Keratinocyte (primary cell): Measurements from ENCODE around the gene IFIT2.
"Not testable (repeated sequence)": the region's sequence is repeated elsewhere in the genome, so short reads cannot be mapped to it uniquely, and the experiment has no call there.

Experiments used
- CTCF ChIP-seq, 3 experiments: IDR thresholded peaks in 1 of 3; conservative IDR thresholded peaks in 1 of 3; optimal IDR thresholded peaks in 1 of 3; 2 replicates in 2 of 3; 3 replicates in 1 of 3; pipeline versions ENCODE3 to v1.5.1; 2011; ENCODE audit warnings: low read length in 3 of 3, mild to moderate bottlenecking in 3 of 3, moderate library complexity in 2 of 3, control low read depth in 1 of 3, inconsistent platforms in 1 of 3; ENCODE audit not compliant: insufficient read depth in 2 of 3; ENCODE audit errors: extremely low read depth in 1 of 3
- EZH2 ChIP-seq: IDR thresholded peaks from one replicate; pipeline ENCODE4 v1.6.1; 2012; ENCODE audit warnings: inconsistent platforms, mild to moderate bottlenecking, low read length, moderate library complexity

DNA sequence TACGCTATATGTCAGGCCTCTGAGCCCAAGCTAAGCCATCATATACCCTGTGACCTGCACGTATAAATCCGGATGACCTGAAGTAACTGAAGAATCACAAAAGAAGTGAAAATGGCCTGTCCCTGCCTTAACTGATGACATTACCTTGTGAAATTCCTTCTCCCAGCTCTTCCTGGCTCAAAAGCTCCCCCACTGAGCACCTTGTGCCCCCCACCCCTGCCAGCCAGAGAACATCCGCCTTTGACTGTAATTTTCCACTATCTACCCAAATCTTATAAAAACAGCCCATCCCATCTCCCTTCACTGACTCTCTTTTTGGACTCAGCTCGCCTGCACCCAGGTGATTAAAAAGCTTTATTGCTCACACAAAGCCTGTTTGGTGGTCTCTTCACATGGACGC, 17.1 kb upstream of the IFIT2 start:
- TF ChIP-seq CTCF (optimal IDR thresholded peaks at IDR 0.05 in 1 of 3, IDR thresholded peaks at IDR 0.05 in 1 of 3, conservative IDR thresholded peaks at IDR 0.05 in 1 of 3; ENCODE audit: extremely low read depth in 1 of 3, insufficient read depth in 2 of 3, low read length in 3 of 3); EZH2: not testable (repeated sequence)
